H1 (cell line): ENCODE measurements around the gene NME9. TPM values are rescaled to one million over a fixed set of nuclear protein-coding genes. Genes with fewer than 3 reads are reported as not detected.

Source experiments
- CTCF ChIA-PET: fragments of 300-600 bp; sonication (Branson Sonifier 250); formaldehyde crosslinking; loops from one replicate; lab custom pipeline; 2021; ENCODE audit not compliant: partially characterized antibody; lab: Charles Lee
- POLR2A ChIA-PET: fragments of 300-600 bp; sonication (Branson Sonifier 250); formaldehyde crosslinking; loops from one replicate; lab custom pipeline; 2021; ENCODE audit warnings: inconsistent platforms; ENCODE audit not compliant: partially characterized antibody; lab: Charles Lee
- DNase-seq, 2 experiments: peaks; one replicate each; pipeline versions ENCODE4 v3.0.0 to v3.0.0-alpha.2; 2010 to 2022; ENCODE audit warnings: low spot score in 2 of 2, low read depth in 1 of 2, mixed read lengths in 1 of 2
- FAIRE-seq: peaks from 2 replicates; lab custom pipeline; 2011; peaks lifted over from hg19 to GRCh38; lab: Jason Lieb, UNC
- H2AFZ ChIP-seq: 2 replicates; pipeline ENCODE4 v1.8.1; 2012; ENCODE audit warnings: low read length, inconsistent platforms
- H2AK5ac ChIP-seq: 2 replicates; pipeline ENCODE4 v1.6.1; 2013; ENCODE audit warnings: low read depth, low read length
- H2BK120ac ChIP-seq: replicated peaks from 2 replicates; pipeline ENCODE3; 2013; ENCODE audit warnings: low read depth, low read length, inconsistent platforms
- H2BK12ac ChIP-seq: 2 replicates; pipeline ENCODE4 v1.6.1; 2013; ENCODE audit warnings: low read depth, low read length
- H2BK15ac ChIP-seq: 2 replicates; pipeline ENCODE4 v1.6.1; 2013; ENCODE audit warnings: low read length
- H2BK20ac ChIP-seq: 2 replicates; pipeline ENCODE4 v1.6.1; 2013; ENCODE audit warnings: low read length
- H2BK5ac ChIP-seq: 2 replicates; pipeline ENCODE4 v1.6.1; 2013; ENCODE audit warnings: low read depth, low read length
- H3K14ac ChIP-seq: 2 replicates; pipeline ENCODE4 v1.6.1; 2013; ENCODE audit warnings: inconsistent platforms; ENCODE audit not compliant: insufficient read length
- H3K18ac ChIP-seq: 2 replicates; pipeline ENCODE4 v1.6.1; 2013; ENCODE audit warnings: low read length; ENCODE audit errors: extremely low read depth
- H3K23ac ChIP-seq: 2 replicates; pipeline ENCODE4 v1.6.1; 2013; ENCODE audit warnings: inconsistent platforms; ENCODE audit not compliant: insufficient read length
- H3K23me2 ChIP-seq: 2 replicates; pipeline ENCODE4 v1.6.1; 2013; ENCODE audit warnings: low read depth, low read length
- H3K27ac ChIP-seq: 2 replicates; pipeline ENCODE4 v1.6.1; 2011; ENCODE audit warnings: low read depth, low read length, inconsistent platforms
- H3K27me3 ChIP-seq, 4 experiments: replicated peaks in 1 of 4; 1 replicate in 1 of 4; 2 replicates in 3 of 4; pipeline versions ENCODE4 v1.6.1 to v1.8.1; 2011 to 2013; ENCODE audit warnings: low read length in 3 of 4, mild to moderate bottlenecking in 3 of 4, inconsistent platforms in 2 of 4, mixed read lengths in 2 of 4, moderate library complexity in 1 of 4; ENCODE audit not compliant: control insufficient read depth in 3 of 4, insufficient read depth in 3 of 4; ENCODE audit errors: extremely low read depth in 1 of 4
- H3K36me3 ChIP-seq, 4 experiments: 2 replicates each; pipeline versions ENCODE4 v1.6.1 to v1.8.1; 2011 to 2013; ENCODE audit warnings: mild to moderate bottlenecking in 4 of 4, low read length in 3 of 4, moderate library complexity in 2 of 4, control low read depth in 1 of 4, inconsistent platforms in 1 of 4; ENCODE audit not compliant: insufficient read depth in 4 of 4, control insufficient read depth in 2 of 4
- H3K4ac ChIP-seq: replicated peaks from 2 replicates; pipeline ENCODE3; 2013; ENCODE audit warnings: low read length, low read depth, mixed read lengths, inconsistent platforms; ENCODE audit not compliant: insufficient read length
- H3K4me1 ChIP-seq, 4 experiments: replicated peaks in 1 of 4; 1 replicate in 1 of 4; 2 replicates in 3 of 4; pipeline versions ENCODE4 v1.6.1 to v1.8.1; 2011 to 2013; ENCODE audit warnings: low read length in 3 of 4, inconsistent platforms in 2 of 4, mixed read lengths in 1 of 4; ENCODE audit not compliant: insufficient read depth in 4 of 4, control insufficient read depth in 3 of 4
- H3K4me2 ChIP-seq, 2 experiments: 2 replicates each; pipeline versions ENCODE4 v1.6.1 to v1.8.1; 2011 to 2013; ENCODE audit warnings: low read depth in 2 of 2, low read length in 2 of 2, control low read depth in 1 of 2, inconsistent platforms in 1 of 2, mild to moderate bottlenecking in 1 of 2; ENCODE audit not compliant: insufficient read depth in 1 of 2
- H3K4me3 ChIP-seq, 4 experiments: fragments of 200-600, 300-600 bp in 1 of 4; sonication (generic), shearing (Covaris generic), sonication (Bioruptor Twin) in 1 of 4; 2 replicates each; pipeline versions ENCODE4 v1.5.1 to v1.8.1; 2011 to 2016; ENCODE audit warnings: low read length in 4 of 4, low read depth in 3 of 4, control low read depth in 2 of 4, inconsistent platforms in 2 of 4, mild to moderate bottlenecking in 2 of 4, mixed read lengths in 1 of 4, moderate library complexity in 1 of 4; ENCODE audit not compliant: insufficient read depth in 2 of 4; ENCODE audit errors: extremely low read depth in 1 of 4
- H3K56ac ChIP-seq: replicated peaks from 2 replicates; pipeline ENCODE3; 2013; ENCODE audit warnings: low read depth, mild to moderate bottlenecking, mixed read lengths, low read length, inconsistent platforms; ENCODE audit not compliant: insufficient read length
- H3K79me1 ChIP-seq: 2 replicates; pipeline ENCODE4 v1.6.1; 2013; ENCODE audit warnings: low read depth, low read length, control low read depth
- H3K79me2 ChIP-seq, 2 experiments: 2 replicates each; pipeline versions ENCODE4 v1.6.1 to v1.8.1; 2012 to 2013; ENCODE audit warnings: low read length in 2 of 2, mild to moderate bottlenecking in 2 of 2, inconsistent platforms in 1 of 2; ENCODE audit not compliant: insufficient read depth in 2 of 2, control insufficient read depth in 1 of 2
- H3K9ac ChIP-seq, 4 experiments: replicated peaks in 1 of 4; 1 replicate in 1 of 4; 2 replicates in 3 of 4; pipeline versions ENCODE4 v1.6.1 to v1.8.1; 2011 to 2013; ENCODE audit warnings: low read depth in 3 of 4, low read length in 3 of 4, control low read depth in 2 of 4, mild to moderate bottlenecking in 2 of 4, moderate library complexity in 2 of 4, inconsistent platforms in 1 of 4; ENCODE audit errors: extremely low read depth in 1 of 4
- H3K9me3 ChIP-seq, 2 experiments: 2 replicates each; pipeline versions ENCODE4 v1.6.1 to v1.8.1; 2012 to 2013; ENCODE audit warnings: mild to moderate bottlenecking in 2 of 2, moderate library complexity in 2 of 2, control low read depth in 1 of 2, inconsistent platforms in 1 of 2, low read depth in 1 of 2, low read length in 1 of 2, mixed read lengths in 1 of 2; ENCODE audit not compliant: insufficient read depth in 2 of 2
- H4K20me1 ChIP-seq, 2 experiments: replicated peaks in 1 of 2; 2 replicates each; pipeline versions ENCODE3 to v1.8.1; 2011 to 2013; ENCODE audit warnings: inconsistent platforms in 2 of 2, low read length in 2 of 2, mild to moderate bottlenecking in 1 of 2; ENCODE audit not compliant: insufficient read depth in 2 of 2, control insufficient read depth in 1 of 2
- H4K5ac ChIP-seq: 2 replicates; pipeline ENCODE4 v1.6.1; 2013; ENCODE audit warnings: low read length, low read depth, mixed read lengths, inconsistent platforms; ENCODE audit not compliant: insufficient read length
- H4K8ac ChIP-seq: 2 replicates; pipeline ENCODE4 v1.8.0; 2013; ENCODE audit warnings: mild to moderate bottlenecking, moderate library complexity, low read length, inconsistent platforms; ENCODE audit not compliant: insufficient read depth; ENCODE audit errors: extremely low read depth
- H4K91ac ChIP-seq: replicated peaks from 2 replicates; pipeline ENCODE3; 2013; ENCODE audit warnings: low read length, mixed read lengths, inconsistent platforms; ENCODE audit not compliant: insufficient read length
- ASH2L ChIP-seq: fragments of 200-600, 300-600 bp; sonication (generic); IDR thresholded peaks from one replicate; pipeline ENCODE4 v1.7.1; 2017; ENCODE audit warnings: low read length
- CHD1 ChIP-seq: IDR thresholded peaks from 2 replicates; pipeline ENCODE4 v1.6.1; 2012; ENCODE audit warnings: low read depth, low read length, improper control_type of control experiment
- GABPA ChIP-seq: IDR thresholded peaks from 2 replicates; pipeline ENCODE4 v1.6.1; 2011; ENCODE audit warnings: mild to moderate bottlenecking, low read length, moderate library complexity, borderline replicate concordance; ENCODE audit not compliant: insufficient read depth
- HDAC2 ChIP-seq, 2 experiments: fragments of 300-600 bp in 1 of 2; sonication (generic) in 1 of 2; IDR thresholded peaks; 2 replicates each; pipeline ENCODE4 v1.6.1; 2011 to 2012; ENCODE audit warnings: low read depth in 2 of 2, low read length in 2 of 2, mild to moderate bottlenecking in 2 of 2, moderate library complexity in 2 of 2, borderline replicate concordance in 1 of 2, inconsistent platforms in 1 of 2
- PHF8 ChIP-seq: fragments of 200-600 bp; sonication (generic); conservative IDR thresholded peaks from 2 replicates; pipeline ENCODE4 v1.7.1; 2012; ENCODE audit warnings: low read depth, mild to moderate bottlenecking, inconsistent platforms, low read length, moderate library complexity
- WGBS, 2 experiments: shearing (Covaris generic) in 1 of 2; methylation state at CpG; one replicate each; pipeline versions ENCODE4 v1.1.6 to v1.1.7; 2013 to 2015; ENCODE audit warnings: low lambda C conversion rate in 2 of 2, mixed read lengths in 2 of 2, inconsistent platforms in 1 of 2, low coverage in 1 of 2, missing lambda C conversion rate in 1 of 2; ENCODE audit not compliant: insufficient replicate concordance in 2 of 2, insufficient coverage in 1 of 2, insufficient read length in 1 of 2; ENCODE audit errors: extremely low coverage in 1 of 2, missing lambda C conversion rate in 1 of 2; 5-methylcytosine and 5-hydroxymethylcytosine counted together
- polyA plus RNA-seq, 7 experiments: library from polyadenylated mRNA; depleted of rRNA in 3 of 7; stranded (reverse) in 5 of 7; unstranded in 2 of 7; fragments of >200 nt in 5 of 7; fragments of 200-250 nt in 2 of 7; gene quantifications; 1 replicate in 5 of 7; 2 replicates in 1 of 7; 4 replicates in 1 of 7; pipeline versions ENCODE4 v1.2.1 to v1.2.3, GENCODE V29; 2011 to 2013; ENCODE audit warnings: missing spikeins in 2 of 7, mixed read lengths in 2 of 7
- total RNA-seq: library from RNA; stranded (reverse); fragmentation: NEBNext Ultra II Directional; extraction: Animal tissue kit (Norgen Biotek cat#: 25700); gene quantifications from 2 replicates; pipeline ENCODE4 v1.2.1, GENCODE V29; 2021
- TF ChIP-seq, protein P1 (sequence below), 3 experiments: IDR thresholded peaks; 1 replicate in 2 of 3; 2 replicates in 1 of 3; pipeline versions ENCODE4 v1.5.1 to v1.6.1; 2011; ENCODE audit warnings: low read length in 3 of 3, mild to moderate bottlenecking in 3 of 3, inconsistent platforms in 2 of 3, low read depth in 1 of 3, moderate library complexity in 1 of 3; ENCODE audit not compliant: insufficient read depth in 1 of 3; ENCODE audit errors: control extremely low read depth in 1 of 3

Gene NME9
- total and polyA plus RNA-seq, 2 of the 8 experiments (the other 6 are each of a cell fraction or from before 2014, with no cell fraction given) = 0.11 TPM; not detected in 1

DNA sequence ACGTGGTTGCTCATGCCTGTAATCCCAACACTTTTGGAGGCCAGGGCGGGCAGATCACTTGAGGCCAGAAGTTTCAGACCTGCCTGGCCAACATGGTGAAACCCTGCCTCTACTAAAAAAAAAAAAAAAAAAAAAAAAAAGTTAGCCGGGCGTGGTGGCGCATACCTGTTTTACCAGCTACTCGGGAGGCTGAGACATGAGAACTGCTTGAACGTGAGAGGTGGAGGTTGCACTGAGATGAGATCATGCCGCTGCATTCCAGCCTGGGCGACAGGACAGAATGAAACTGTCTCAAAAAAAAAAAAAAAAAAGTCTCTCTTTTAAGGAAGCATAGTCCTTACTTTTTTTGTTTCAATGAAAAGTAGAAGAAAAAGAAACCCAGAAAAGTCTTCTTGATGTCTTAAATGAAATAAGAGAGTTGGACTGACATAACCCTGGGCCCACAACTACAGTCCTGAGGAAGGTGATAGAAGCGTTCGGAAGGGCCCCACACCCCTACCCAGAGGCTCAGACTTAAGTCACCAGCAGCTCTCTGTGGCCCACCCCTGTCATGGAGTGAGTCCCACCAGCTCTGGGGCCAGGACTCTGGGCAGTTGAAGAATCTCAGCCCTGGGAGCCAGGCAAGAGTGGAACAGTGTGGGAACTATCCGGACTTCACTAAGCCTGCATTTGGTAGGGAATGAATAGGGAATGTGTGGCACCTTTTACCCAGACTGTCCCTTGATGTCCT is 2.6 kb downstream of the NME9 start:
- FAIRE-seq = no peak
- WGBS, 2 experiments = 90% methylated on average over 9 of the region's 12 CpGs; no CpG with 5 or more reads in 1 of the 2 experiments
- no peak overlapping the region for H3K56ac ChIP-seq
- no peak overlapping the region for H2AK5ac ChIP-seq
- H3K23ac ChIP-seq = no peak overlapping the region
- H3K23me2 ChIP-seq = peaks cover 5% of the 10 kb centered on the region
- H4K91ac ChIP-seq = no peak overlapping the region
- no peak overlapping the region for H3K14ac ChIP-seq
- H3K27ac ChIP-seq = no peak overlapping the region
- no peak overlapping the region for H2BK5ac ChIP-seq
- no peaks in the 10 kb centered on the region for H3K79me1 ChIP-seq
- H2BK20ac ChIP-seq = no peak overlapping the region
- H4K5ac ChIP-seq = no peak overlapping the region
- ChIA-PET CTCF (interaction anchor here (0.6 to 3.2 kb wide), 8 partner anchors 9 to 614 kb away, joined by 3 to 20 read pairs (median 7); no protein-coding TSS in a partner anchor), POLR2A (interaction anchor here (0.9 kb wide), 1 partner anchor 14 kb away, joined by 3 read pairs; no protein-coding TSS in a partner anchor)
- no peak overlapping the region for H3K4me3 ChIP-seq
- H3K9ac ChIP-seq = no peak overlapping the region
- no peak overlapping the region for H4K8ac ChIP-seq
- no peaks in the 10 kb centered on the region for H3K36me3 ChIP-seq
- no peak overlapping the region for H2AFZ ChIP-seq
- no peak for DNase-seq
- no peak overlapping the region for H2BK120ac ChIP-seq
- H3K4ac ChIP-seq = no peak overlapping the region
- H2BK12ac ChIP-seq = no peak overlapping the region
- no peak overlapping the region for H3K18ac ChIP-seq
- H3K9me3 ChIP-seq = no peaks in the 10 kb centered on the region
- H3K4me2 ChIP-seq = no peak overlapping the region
- H2BK15ac ChIP-seq = no peak overlapping the region
- H3K4me1 ChIP-seq = peaks cover 0 to 4% (median 2%) of the 10 kb centered on the region in 4 experiments; a peak in 2 of 7 replicates
- no peaks in the 10 kb centered on the region for H3K79me2 ChIP-seq
- TF ChIP-seq HDAC2 (IDR thresholded peaks at IDR 0.05; ENCODE audit: borderline replicate concordance in 1 of 2, low read depth in 2 of 2, low read length in 2 of 2) (no peak), ASH2L (no peak), PHF8 (no peak), CHD1 (no peak), GABPA (no peak)
- TF ChIP-seq, protein P1, sequence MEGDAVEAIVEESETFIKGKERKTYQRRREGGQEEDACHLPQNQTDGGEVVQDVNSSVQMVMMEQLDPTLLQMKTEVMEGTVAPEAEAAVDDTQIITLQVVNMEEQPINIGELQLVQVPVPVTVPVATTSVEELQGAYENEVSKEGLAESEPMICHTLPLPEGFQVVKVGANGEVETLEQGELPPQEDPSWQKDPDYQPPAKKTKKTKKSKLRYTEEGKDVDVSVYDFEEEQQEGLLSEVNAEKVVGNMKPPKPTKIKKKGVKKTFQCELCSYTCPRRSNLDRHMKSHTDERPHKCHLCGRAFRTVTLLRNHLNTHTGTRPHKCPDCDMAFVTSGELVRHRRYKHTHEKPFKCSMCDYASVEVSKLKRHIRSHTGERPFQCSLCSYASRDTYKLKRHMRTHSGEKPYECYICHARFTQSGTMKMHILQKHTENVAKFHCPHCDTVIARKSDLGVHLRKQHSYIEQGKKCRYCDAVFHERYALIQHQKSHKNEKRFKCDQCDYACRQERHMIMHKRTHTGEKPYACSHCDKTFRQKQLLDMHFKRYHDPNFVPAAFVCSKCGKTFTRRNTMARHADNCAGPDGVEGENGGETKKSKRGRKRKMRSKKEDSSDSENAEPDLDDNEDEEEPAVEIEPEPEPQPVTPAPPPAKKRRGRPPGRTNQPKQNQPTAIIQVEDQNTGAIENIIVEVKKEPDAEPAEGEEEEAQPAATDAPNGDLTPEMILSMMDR (IDR thresholded peaks at IDR 0.05; ENCODE audit: control extremely low read depth in 1 of 3, insufficient read depth in 1 of 3, low read depth in 1 of 3, low read length in 3 of 3) = no peak
- TF ChIP-seq, all 59 proteins: peak for 0
- Histone ChIP-seq H4K20me1 (no peaks in the 10 kb centered on the region), H3K27me3 (no peaks in the 10 kb centered on the region)
